Omental fat pad (tissue), 4 donors: ENCODE results near the gene THRB. TPM values are rescaled to one million over a fixed set of nuclear protein-coding genes. Genes with fewer than 3 reads are reported as not detected.

Source experiments
- ATAC-seq: fragments of 150-250 bp; one replicate; pipeline ENCODE4 v1.9.1; 2016; ENCODE audit warnings: mild to moderate bottlenecking, moderate library complexity; ENCODE audit not compliant: low FRiP score
- DNase-seq: peaks from one replicate; pipeline ENCODE4 v3.0.0-alpha.2; 2019; ENCODE audit warnings: low spot score
- CTCF ChIP-seq, 3 donors: fragments of 450-650 bp; IDR thresholded peaks; one replicate each; pipeline ENCODE4 v1.5.1; 2016 to 2017; ENCODE audit warnings: antibody characterized with exemption in 3 of 3, mild to moderate bottlenecking in 3 of 3, moderate library complexity in 2 of 3
- total RNA-seq, 4 donors: library from RNA; depleted of rRNA; stranded (reverse); fragments of >200 nt; gene quantifications; one replicate each; pipeline ENCODE4 v1.1.0, GENCODE V29; 2016

Gene THRB
- total RNA-seq, 4 donors from 2014 or later, result 18.6 to 28.0 (median 23.9) TPM

- TF ChIP-seq CTCF (IDR thresholded peaks at IDR 0.05), result no peak
- no peak for DNase-seq
- no peak for ATAC-seq
These were observed 361.2 kb downstream of the THRB start for GRCh38 chr3:24133436-24133835.

GRCh38 chr3:24129549-24129948 lies 365.1 kb downstream of the THRB start:
- DNase-seq (no peak), ATAC-seq (peak; percentile 72)
- TF ChIP-seq CTCF (IDR thresholded peaks at IDR 0.05), result no peak

GRCh38 chr3:24128199-24129005 lies 366.2 kb downstream of the THRB start:
- peak; percentile 79 for ATAC-seq
- no peak for TF ChIP-seq CTCF (IDR thresholded peaks at IDR 0.05)
- no peak for DNase-seq

- ATAC-seq (no peak), DNase-seq (no peak)
These were observed 371.1 kb downstream of the THRB start for GRCh38 chr3:24123596-24123995.

GRCh38 chr3:24120434-24120833 lies 374.2 kb downstream of the THRB start:
- TF ChIP-seq CTCF (IDR thresholded peaks at IDR 0.05), result no peak
- DNase-seq, result no peak
- no peak for ATAC-seq

More at GRCh38 chr3:24123596-24123995, 371.1 kb downstream of the THRB start:
- no peak for TF ChIP-seq CTCF (IDR thresholded peaks at IDR 0.05)

GRCh38 chr3:24119321-24119751 lies 375.3 kb downstream of the THRB start:
- peak; percentile 55 for ATAC-seq
- no peak for DNase-seq
- TF ChIP-seq CTCF (IDR thresholded peaks at IDR 0.05), result no peak

- TF ChIP-seq CTCF (IDR thresholded peaks at IDR 0.05), result no peak
- ATAC-seq, result no peak
- DNase-seq, result no peak
These were observed 377.1 kb downstream of the THRB start for GRCh38 chr3:24117508-24117907.
